CD4-positive, alpha-beta T cell treated with Interleukin-4 for 1 hour (primary cell): ENCODE measurements around the gene PABPN1L.
A peak's percentile ranks its signal among the peaks of the same experiment; 100 is the strongest.
"Not testable (repeated sequence)": the region's sequence is repeated elsewhere in the genome, so short reads cannot be mapped to it uniquely, and the experiment has no call there.

ENCODE experiments used
- DNase-seq, 2 donors: peaks; one replicate each; pipeline ENCODE4 v3.0.0-alpha.2; 2020 to 2022

The PABPN1L gene

DNA sequence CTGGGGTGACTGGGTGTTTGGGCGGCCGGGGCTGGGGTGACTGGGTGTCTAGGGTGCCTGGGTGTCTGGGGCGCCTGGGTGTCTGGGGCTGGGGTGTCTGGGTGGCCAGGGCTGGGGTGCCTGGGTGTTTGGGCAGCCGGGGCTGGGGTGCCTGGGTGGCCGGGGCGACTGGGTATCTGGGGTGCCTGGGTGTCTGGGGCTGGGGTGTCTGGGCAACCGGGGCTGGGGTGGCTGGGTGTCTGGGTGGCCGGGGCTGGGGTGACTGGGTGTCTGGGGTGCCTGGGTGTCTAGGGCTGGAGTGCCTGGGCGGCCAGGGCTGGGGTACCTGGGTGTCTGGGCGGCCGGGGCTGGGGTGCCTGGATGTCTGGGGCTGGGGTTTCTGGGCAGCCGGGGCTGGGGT, 41.3 kb downstream of the PABPN1L start:
- DNase-seq = no peak

DNA sequence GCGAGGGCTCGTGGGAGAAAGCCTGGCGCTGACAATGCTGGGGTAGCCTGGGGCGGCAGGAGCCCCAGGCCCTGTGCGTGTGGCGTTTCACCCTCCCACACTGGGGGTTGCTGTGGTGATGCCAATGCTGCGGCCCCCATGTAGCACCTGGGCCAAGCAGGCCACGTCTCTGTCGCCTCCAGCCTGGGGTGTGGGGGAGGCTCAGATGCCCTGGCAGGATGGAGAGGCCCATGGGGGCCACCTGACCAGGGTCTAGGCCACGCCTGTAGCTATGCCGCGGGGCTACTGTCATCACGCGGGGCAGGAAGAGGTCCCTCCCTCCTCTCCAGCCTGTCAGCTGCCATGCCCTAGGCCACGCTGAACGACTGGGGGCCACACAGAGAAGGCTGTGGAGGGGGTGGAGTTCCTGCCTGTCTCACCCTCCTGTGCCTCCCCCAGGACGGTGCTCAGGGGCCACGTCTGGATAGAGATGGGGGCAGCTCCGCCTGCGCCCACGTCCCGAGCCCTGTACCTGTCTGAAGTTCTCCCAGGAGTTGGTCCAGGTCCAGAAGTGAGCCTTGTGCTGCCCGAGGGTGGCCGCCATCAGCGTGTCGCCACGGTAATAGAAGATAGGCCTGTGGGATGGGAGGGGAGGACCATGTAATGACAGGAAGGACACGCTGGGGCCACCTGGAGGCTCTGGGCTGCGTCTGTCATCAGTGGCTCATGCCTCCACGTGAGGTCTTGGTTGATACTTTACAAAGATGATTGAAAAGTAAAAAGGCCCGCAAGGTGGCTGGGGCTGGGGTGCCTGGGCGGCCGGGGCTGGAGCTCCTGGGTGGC, 42.0 kb downstream of the PABPN1L start:
- DNase-seq = no peak

DNA sequence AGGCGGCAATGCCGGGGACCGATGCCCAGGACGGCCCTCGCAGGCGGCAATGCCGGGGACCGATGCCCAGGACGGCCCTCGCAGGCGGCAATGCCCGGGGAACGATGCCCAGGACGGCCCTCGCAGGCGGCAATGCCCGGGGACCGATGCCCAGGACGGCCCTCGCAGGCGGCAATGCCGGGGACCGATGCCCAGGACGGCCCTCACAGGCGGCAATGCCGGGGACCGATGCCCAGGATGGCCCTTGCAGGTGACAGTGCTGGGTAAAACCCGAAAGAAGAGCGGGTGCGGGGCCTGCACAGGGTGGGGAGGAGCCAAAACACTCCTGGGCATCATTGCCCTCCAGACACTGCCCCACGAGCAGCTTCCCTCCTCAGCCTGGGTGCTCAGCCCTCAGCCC, 42.8 kb downstream of the PABPN1L start:
- DNase-seq = not testable (repeated sequence)

DNA sequence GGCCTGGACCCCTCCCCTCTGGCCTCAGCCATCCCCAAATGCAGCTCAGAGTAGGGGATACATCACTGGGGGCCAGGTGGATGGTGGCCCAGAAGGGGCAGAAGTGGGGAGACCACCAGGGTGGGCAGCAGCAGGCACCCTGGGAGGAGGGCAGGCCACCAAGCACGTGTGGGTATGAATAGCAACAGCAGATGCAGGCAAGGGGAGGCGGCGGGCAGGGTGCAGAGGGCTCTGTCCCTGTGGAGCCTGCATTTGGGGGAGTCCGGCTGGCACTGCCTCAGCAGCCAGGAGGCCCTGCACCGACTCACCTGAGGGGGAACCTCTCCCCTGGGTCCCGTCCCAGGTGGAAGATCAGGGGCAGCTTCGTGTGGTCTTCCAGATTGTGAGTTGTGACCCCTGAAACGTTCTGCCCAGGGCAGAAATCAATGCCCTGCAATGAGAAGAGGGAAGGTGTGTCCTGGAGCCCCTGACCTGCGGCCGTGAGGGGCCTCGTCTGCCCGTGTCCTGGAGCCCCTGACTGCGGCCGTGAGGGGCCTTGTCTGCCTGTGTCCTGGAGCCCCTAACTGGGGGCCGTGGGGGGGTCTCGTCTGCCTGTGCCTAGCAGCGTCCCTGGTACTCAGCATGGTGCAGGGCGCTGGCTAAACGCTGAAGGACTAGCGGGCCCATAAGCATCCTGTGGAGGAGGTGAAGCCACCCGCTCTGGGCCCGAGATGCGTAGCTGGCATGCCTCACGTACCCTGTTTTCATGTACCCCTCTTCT, 44.0 kb downstream of the PABPN1L start:
- DNase-seq = no peak

- DNase-seq = no peak
Observed at GRCh38 chr16:88821168-88821850, 45.2 kb downstream of the PABPN1L start.

GRCh38 chr16:88820385-88821025, 46.0 kb downstream of the PABPN1L start:
- no peak for DNase-seq

DNA sequence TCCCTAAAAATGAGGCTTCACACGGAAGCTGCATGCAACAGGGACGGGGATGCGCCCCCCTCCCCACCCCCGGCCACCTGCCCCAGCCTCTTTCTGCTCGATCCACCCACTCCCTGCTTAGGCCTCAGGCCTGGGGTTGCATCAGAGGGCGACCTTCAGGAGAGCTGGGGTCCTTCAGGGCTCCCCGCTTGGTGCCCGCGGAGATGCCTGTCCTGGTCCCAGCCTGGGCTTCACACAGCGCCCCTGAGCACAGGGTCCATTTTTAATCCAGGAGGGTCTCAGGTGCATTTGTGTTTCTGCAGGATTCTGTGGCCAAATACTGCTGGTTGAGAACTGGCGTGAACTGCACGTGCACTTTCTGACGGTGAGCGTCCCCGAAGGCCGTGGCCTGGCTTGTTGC, 47.3 kb downstream of the PABPN1L start:
- no peak for DNase-seq

GRCh38 chr16:88818575-88818874, 47.9 kb downstream of the PABPN1L start:
- DNase-seq = no peak

- no peak for DNase-seq
Observed at GRCh38 chr16:88817785-88818574, 48.5 kb downstream of the PABPN1L start.

GRCh38 chr16:88816736-88817535, 49.5 kb downstream of the PABPN1L start:
- no peak for DNase-seq

DNA sequence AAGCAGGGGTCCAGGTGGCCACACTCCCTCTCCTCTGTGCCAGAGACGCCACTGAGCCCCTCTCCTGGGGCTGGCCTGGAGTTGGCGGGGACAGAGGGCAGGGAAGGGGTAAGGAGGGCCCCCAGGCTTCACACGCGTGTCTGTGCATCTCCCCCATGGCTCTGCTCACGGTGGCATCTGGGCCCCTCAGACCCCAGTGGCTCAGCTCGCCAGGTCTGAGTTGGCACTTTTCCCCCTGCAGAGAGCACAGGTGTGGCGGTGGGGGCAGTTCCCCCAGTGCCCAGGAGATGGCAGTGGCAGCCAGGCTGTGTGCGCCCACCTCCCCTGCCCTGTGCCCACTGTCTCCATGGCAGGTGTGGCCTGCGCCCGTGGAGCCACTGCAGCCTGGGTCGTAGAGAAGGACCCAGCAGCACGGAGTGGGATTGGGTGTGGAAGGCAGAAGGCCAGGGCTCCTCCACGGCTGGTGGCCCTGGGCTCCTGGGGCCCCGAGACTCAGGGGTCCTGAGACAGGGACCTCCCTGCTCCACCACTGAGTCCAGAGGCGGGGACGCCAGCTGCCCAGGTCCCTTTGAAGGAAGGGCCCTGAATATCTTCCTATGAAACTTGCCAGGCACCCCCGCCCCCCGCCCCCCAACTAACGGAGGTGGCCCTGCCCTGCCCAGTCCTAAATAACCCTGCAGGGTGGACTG, 50.4 kb downstream of the PABPN1L start:
- DNase-seq = peak; percentile 48 to 59

GRCh38 chr16:88815227-88815626, 51.2 kb downstream of the PABPN1L start:
- no peak for DNase-seq

DNA sequence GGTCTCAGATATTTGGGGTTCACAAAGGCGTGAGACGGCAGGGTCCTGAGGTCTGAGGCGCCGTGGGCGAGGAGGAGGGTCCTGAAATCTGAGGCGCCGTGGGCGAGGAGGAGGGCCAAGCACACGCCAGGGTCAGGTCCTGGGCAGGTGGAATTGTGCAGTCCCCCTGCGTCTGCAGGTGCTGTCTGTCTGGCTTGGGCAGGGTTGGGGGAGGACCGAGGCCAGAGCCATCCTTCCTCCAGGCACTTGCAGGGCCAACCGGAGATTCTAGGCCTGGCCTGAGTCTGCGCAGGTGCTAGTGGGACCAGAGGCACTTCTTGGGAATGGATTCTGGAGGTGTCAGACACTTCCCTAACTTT, 52.3 kb downstream of the PABPN1L start:
- DNase-seq = no peak
